Measurements from ENCODE around the gene MOGAT1. TPM values are rescaled to one million over a fixed set of nuclear protein-coding genes. Genes with fewer than 3 reads are reported as not detected.

Gene MOGAT1
- total RNA-seq, 1 experiment from 2014 or later = not detected

- CTCF ChIA-PET = no interaction called here
- peaks cover 3% of the 10 kb centered on the region; the same call in 1 of the 2 replicates for H3K4me1 ChIP-seq (ENCODE audit: control insufficient read depth, insufficient read depth, low read length)
- no peaks in the 10 kb centered on the region for H3K27me3 ChIP-seq (ENCODE audit: control insufficient read depth, insufficient read depth, low read length)
- no TSS peak for BruUV-seq (replicated peaks)
- in situ Hi-C loops (cut with HindIII; ENCODE audit: low pct_unique_long_range_greater_than_20kb, low sequenced_read_pairs) = no loop called here
- H3K36me3 ChIP-seq (ENCODE audit: control insufficient read depth, insufficient read depth, low read length) = no peaks in the 10 kb centered on the region
- no peak overlapping the region for H3K27ac ChIP-seq (ENCODE audit: low read length)
- POLR2A ChIA-PET = no interaction called here
- intact Hi-C loops (cut with micrococcal nuclease; ENCODE audit: unreplicated experiment) = no loop called here
- ATAC-seq (no peak), DNase-seq (ENCODE audit: low read depth, low spot score) (no peak)
- H3K9me3 ChIP-seq (ENCODE audit: control insufficient read depth, insufficient read depth, low read depth, low read length) = no peaks in the 10 kb centered on the region
- peak overlapping the region; percentile 42 to 52 for H3K4me3 ChIP-seq (ENCODE audit: low read depth in 2 of 2, low read length in 2 of 2)
- TF ChIP-seq, protein P1, sequence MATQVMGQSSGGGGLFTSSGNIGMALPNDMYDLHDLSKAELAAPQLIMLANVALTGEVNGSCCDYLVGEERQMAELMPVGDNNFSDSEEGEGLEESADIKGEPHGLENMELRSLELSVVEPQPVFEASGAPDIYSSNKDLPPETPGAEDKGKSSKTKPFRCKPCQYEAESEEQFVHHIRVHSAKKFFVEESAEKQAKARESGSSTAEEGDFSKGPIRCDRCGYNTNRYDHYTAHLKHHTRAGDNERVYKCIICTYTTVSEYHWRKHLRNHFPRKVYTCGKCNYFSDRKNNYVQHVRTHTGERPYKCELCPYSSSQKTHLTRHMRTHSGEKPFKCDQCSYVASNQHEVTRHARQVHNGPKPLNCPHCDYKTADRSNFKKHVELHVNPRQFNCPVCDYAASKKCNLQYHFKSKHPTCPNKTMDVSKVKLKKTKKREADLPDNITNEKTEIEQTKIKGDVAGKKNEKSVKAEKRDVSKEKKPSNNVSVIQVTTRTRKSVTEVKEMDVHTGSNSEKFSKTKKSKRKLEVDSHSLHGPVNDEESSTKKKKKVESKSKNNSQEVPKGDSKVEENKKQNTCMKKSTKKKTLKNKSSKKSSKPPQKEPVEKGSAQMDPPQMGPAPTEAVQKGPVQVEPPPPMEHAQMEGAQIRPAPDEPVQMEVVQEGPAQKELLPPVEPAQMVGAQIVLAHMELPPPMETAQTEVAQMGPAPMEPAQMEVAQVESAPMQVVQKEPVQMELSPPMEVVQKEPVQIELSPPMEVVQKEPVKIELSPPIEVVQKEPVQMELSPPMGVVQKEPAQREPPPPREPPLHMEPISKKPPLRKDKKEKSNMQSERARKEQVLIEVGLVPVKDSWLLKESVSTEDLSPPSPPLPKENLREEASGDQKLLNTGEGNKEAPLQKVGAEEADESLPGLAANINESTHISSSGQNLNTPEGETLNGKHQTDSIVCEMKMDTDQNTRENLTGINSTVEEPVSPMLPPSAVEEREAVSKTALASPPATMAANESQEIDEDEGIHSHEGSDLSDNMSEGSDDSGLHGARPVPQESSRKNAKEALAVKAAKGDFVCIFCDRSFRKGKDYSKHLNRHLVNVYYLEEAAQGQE (IDR thresholded peaks at IDR 0.05; ENCODE audit: insufficient read depth in 1 of 2, low read depth in 2 of 2, low read length in 1 of 2) = no peak
- TF ChIP-seq CTCF (IDR thresholded peaks at IDR 0.05) (no peak), POLR2AphosphoS5 (IDR thresholded peaks at IDR 0.05; ENCODE audit: low read depth, low read length) (no peak), SIN3A (IDR thresholded peaks at IDR 0.05; ENCODE audit: borderline replicate concordance, insufficient read depth, low read depth, low read length) (no peak), TCF7L2 (IDR thresholded peaks at IDR 0.05; ENCODE audit: low read depth, low read length) (no peak)
Measured at GRCh38 chr2:222672068-222672401, 577 bp downstream of the MOGAT1 start.

DNA sequence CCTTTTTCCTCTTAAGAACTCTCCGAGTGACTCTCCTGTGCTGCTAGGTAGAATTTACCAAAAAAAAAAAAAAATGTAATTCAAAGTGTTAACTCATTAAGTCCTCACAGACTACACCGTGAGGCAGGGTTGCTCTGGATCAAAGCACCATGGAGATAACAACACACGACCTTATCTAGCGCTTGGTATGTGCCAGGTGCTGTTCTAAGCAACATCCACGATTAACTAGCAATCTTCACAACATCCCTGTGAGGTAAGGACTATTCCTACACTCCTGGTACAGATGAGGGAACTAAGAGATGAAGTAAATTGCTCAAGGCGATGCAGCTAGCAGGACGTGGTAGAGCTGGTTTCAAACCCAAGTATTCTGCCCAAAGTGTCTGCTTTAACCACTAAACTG lies 1.8 kb downstream of the MOGAT1 start:
- no peak overlapping the region for H3K4me3 ChIP-seq (ENCODE audit: low read depth in 2 of 2, low read length in 2 of 2)
- ChIA-PET CTCF (no interaction called here), POLR2A (interaction anchor here (0.7 kb wide), 1 partner anchor 230 kb away, joined by 3 read pairs; no protein-coding TSS in a partner anchor)
- no peaks in the 10 kb centered on the region for H3K9me3 ChIP-seq (ENCODE audit: control insufficient read depth, insufficient read depth, low read depth, low read length)
- in situ Hi-C loops (cut with HindIII; ENCODE audit: low pct_unique_long_range_greater_than_20kb, low sequenced_read_pairs) = no loop called here
- intact Hi-C loops (cut with micrococcal nuclease; ENCODE audit: unreplicated experiment) = no loop called here
- BruUV-seq (replicated peaks) = no TSS peak
- H3K27me3 ChIP-seq (ENCODE audit: control insufficient read depth, insufficient read depth, low read length) = peaks cover 6% of the 10 kb centered on the region; the same call in 1 of the 2 replicates
- H3K27ac ChIP-seq (ENCODE audit: low read length) = no peak overlapping the region
- peaks cover 3% of the 10 kb centered on the region; the same call in 1 of the 2 replicates for H3K4me1 ChIP-seq (ENCODE audit: control insufficient read depth, insufficient read depth, low read length)
- DNase-seq (ENCODE audit: low read depth, low spot score) = no peak
- TF ChIP-seq, protein P1 (IDR thresholded peaks at IDR 0.05; ENCODE audit: insufficient read depth in 1 of 2, low read depth in 2 of 2, low read length in 1 of 2) = no peak
- TF ChIP-seq CTCF (IDR thresholded peaks at IDR 0.05) = no peak
- no peak for TF ChIP-seq TCF7L2 (IDR thresholded peaks at IDR 0.05; ENCODE audit: low read depth, low read length)
- no peak for TF ChIP-seq SIN3A (IDR thresholded peaks at IDR 0.05; ENCODE audit: borderline replicate concordance, insufficient read depth, low read depth, low read length)
- no peak for TF ChIP-seq POLR2AphosphoS5 (IDR thresholded peaks at IDR 0.05; ENCODE audit: low read depth, low read length)
- H3K36me3 ChIP-seq (ENCODE audit: control insufficient read depth, insufficient read depth, low read length) = no peaks in the 10 kb centered on the region
- ATAC-seq = no peak
